UCSD-AML1 (cell line): ENCODE data around the gene SLC18B1.

Experiments used
- DNase-seq: peaks from one replicate; lab custom pipeline; 2025; ENCODE audit not compliant: unreplicated experiment; lab: John Stamatoyannopoulos, UW

The SLC18B1 gene

GRCh38 chr6:132748446-132748845 is 50.0 kb downstream of the SLC18B1 start:
- DNase-seq = no peak

- no peak for DNase-seq
These were observed 52.4 kb downstream of the SLC18B1 start for GRCh38 chr6:132746048-132746447.

GRCh38 chr6:132742495-132742894 is 55.9 kb downstream of the SLC18B1 start:
- no peak for DNase-seq

DNA sequence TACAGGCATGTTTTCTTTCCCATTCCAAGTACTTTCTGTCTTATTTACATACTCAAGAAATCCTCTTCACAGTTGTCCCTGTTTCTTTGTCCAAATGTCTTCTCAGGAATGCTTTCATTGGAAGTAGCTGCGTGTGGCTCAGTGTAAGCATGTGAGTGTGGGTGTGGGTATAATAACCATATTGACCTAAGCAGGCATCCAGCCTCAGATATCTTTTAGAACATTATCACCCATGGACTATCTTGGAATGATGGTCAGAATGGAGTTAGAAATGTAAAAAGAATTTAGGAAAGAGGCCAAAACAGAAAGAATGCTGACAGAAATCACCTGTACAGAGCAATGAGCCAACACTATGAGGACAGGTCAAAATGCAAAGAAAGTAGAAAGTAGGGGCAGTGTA is 57.2 kb downstream of the SLC18B1 start:
- no peak for DNase-seq

- DNase-seq = no peak
These were observed 62.2 kb downstream of the SLC18B1 start for GRCh38 chr6:132736239-132736638.

GRCh38 chr6:132734694-132735236 is 63.7 kb downstream of the SLC18B1 start:
- no peak for DNase-seq

DNA sequence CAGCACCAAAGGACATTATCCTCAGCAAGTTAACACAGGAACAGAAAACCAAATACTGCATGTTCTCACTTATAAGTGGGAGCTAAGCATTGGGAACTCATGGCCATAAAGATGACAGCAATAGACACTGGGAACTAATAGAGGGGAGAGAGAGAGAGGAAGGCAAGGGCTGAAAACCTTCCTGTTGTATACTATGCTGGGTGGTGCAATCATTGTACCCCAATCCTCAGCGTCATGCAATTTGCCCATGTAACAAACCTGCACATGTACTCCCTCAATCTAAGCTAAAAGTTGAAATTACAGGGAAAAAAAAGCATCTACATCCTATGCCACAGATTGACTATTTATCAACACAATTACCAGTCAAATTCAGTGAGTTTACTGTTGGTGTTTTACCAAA is 64.6 kb downstream of the SLC18B1 start:
- DNase-seq = no peak

- DNase-seq = no peak
These were observed 65.2 kb downstream of the SLC18B1 start for GRCh38 chr6:132733283-132733682.

GRCh38 chr6:132731086-132731485 is 67.4 kb downstream of the SLC18B1 start:
- no peak for DNase-seq

- no peak for DNase-seq
These were observed 67.9 kb downstream of the SLC18B1 start for GRCh38 chr6:132730560-132730959.

- no peak for DNase-seq
These were observed 69.8 kb downstream of the SLC18B1 start for GRCh38 chr6:132728616-132729015.

GRCh38 chr6:132726608-132726975 is 71.8 kb downstream of the SLC18B1 start:
- no peak for DNase-seq

- no peak for DNase-seq
These were observed 72.4 kb downstream of the SLC18B1 start for GRCh38 chr6:132725947-132726607.

- no peak for DNase-seq
These were observed 73.0 kb downstream of the SLC18B1 start for GRCh38 chr6:132725471-132725870.

GRCh38 chr6:132719736-132720448 is 78.5 kb downstream of the SLC18B1 start:
- no peak for DNase-seq
